GM12801 (cell line): ENCODE results near the gene INHBE.

ENCODE experiments used
- TF ChIP-seq, protein P1 (sequence below): IDR thresholded peaks from one replicate; pipeline ENCODE4 v1.5.1; 2011; ENCODE audit warnings: control low read depth; ENCODE audit not compliant: insufficient read length; ENCODE audit errors: extremely low read depth

The INHBE gene

DNA sequence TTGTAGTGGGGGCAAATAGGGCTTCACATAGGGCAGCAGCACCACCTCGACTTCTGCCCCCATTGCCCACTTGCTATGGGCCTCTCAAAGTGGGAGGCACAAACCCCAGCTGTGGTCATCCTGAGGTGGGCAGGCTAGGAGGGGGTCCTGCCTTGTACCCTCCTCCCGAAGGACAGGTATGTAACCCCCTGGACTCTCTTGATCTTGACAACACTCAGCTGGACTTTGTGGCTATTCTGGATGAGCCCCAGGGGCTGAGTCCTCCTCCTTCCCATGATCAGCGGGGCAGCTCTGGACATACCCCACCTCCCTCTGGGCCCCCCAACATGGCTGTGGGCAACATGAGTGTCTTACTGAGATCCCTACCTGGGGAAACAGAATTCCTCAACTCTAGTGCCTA is 16.6 kb downstream of the INHBE start:
- TF ChIP-seq, protein P1, sequence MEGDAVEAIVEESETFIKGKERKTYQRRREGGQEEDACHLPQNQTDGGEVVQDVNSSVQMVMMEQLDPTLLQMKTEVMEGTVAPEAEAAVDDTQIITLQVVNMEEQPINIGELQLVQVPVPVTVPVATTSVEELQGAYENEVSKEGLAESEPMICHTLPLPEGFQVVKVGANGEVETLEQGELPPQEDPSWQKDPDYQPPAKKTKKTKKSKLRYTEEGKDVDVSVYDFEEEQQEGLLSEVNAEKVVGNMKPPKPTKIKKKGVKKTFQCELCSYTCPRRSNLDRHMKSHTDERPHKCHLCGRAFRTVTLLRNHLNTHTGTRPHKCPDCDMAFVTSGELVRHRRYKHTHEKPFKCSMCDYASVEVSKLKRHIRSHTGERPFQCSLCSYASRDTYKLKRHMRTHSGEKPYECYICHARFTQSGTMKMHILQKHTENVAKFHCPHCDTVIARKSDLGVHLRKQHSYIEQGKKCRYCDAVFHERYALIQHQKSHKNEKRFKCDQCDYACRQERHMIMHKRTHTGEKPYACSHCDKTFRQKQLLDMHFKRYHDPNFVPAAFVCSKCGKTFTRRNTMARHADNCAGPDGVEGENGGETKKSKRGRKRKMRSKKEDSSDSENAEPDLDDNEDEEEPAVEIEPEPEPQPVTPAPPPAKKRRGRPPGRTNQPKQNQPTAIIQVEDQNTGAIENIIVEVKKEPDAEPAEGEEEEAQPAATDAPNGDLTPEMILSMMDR, result no peak

DNA sequence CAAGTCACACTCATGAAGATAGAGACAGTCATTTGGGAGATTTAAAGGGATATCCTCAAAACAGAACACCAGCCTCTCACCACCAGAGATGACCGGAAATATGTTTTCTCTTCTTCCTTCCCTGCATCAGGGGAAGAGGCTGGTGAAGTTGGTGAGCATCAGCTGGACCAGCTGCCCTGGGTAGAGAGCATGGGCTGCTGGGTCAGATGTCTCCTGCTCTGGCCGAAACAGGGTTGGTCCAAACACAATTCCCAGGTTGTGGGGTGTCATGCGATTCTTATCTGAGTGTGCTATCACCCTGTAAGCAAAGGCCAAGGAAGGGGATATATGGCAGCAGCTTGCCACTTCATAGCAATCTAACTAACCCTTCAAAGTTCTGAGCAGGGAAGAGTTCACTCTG is 17.3 kb downstream of the INHBE start:
- TF ChIP-seq, protein P1, result no peak

DNA sequence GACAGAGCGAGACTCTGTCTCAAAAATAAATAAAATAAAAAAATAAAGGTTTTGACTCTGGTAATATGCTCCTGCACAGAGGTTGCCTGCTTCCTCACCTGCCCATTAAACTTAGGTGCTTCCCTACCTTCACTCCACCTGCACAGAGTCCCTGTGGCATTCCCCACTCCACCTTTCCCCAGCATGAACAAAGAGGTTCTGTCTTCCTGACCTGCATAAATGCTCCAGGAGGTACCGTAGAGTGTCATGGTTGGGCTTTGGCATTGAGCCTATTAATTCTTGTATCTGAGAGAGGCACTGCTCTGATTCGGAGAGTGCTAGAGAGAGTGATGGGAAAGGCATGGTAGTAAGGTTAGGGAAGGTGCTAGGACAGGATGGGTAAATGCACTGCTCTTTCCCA is 18.3 kb downstream of the INHBE start:
- TF ChIP-seq, protein P1, result no peak

DNA sequence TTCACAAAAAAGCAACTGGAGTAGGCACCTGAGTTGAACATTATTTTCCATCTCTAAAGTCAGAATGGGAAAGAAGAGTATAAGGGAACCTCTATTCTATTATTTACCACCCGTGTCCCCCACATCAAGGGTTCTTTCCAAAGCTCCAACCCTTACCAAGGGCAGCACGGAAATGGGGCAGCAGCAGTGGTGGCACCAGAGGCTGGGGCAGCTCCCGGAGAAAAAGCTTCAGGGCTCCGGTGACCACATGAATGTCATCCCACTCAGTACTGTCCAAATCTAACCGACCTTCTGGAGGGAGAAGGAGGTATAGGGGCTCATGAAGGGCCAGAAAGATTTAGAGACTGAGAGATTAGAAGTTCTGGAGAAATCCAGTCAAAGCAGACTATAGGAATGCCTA is 18.8 kb downstream of the INHBE start:
- TF ChIP-seq, protein P1, result no peak

DNA sequence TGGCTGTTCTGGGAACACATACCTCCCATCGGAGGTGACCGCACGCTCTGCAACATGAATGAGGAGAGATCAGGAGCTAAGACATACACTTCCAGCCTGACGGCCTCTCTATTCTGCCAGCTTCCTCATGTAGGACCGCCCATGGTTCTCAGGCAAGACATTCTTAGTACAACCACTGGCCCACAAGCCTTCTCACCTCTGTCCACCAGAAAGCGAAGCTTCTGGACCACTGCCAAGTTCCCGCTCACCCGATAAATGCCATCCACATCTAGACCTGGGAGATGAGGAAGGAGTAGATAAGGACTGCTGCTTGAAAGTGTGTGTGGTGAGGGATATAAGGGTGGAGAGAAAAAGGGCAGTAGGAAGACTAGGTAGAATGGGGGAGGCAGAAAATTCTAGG is 19.3 kb downstream of the INHBE start:
- TF ChIP-seq, protein P1, result no peak

DNA sequence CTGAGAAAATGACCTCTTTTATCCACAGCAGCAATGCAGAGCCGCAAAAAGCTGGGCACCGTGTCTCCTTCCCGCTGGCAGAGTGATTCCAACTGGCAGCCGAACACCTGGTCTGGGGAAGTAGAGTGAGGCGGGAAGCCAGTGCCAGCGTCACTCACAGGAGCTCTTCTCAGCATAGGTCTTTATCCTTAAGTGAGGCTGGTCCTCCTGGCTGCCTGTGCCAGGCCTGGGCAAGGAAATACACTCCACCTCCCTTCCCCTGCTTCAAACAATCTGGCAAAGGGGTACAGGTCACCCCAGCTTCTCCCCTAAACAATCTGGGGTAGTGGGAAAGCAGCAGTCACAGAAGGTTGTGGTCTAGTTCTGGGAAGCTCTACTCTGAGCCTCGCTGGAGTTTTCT is 19.8 kb downstream of the INHBE start:
- TF ChIP-seq, protein P1, result no peak

DNA sequence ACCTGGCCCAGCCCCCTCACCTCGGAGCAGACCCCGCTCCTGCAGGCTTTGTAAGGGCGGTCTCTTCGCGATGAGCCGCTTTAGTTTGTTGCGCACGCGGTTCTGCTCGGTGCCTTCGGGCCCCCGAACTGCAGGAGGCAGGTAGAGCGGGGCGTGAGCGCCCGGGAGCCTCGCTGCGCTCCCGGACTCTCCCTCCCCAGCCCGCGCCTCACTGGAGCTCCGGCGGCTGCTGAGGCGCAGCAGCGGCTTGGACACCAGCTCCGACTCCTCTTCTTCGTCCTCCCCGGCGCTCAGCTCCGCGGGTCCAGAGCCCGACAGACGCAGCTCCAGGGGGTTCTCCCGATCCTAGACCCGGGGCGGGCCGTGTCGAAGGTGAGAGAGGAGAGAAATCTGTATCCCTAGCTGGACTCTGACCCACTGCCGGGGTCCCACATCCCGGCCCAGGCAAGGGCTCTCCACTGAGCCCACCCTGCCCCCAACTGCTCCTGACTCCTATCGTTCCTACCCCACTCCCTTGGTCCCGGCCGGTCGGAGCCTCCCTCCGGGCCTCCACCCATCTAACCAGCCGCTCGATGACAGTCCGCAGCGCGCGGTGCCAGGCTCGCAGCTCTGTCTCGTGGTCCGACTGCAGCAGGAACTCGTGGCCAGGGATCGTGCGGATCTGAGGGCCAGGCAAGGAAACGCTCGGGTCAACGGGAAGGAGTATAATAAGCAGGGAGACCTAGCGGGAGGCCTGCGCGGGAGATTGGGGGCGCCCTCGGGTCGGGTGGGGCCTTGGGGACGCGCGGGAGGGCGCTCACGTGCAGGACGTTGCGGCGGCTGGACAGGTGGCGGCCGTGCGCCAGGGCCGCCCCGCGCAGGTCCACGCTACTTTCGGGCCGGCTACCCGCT is 20.4 kb downstream of the INHBE start:
- TF ChIP-seq, protein P1, result no peak
